ENCODE data around the gene SUGCT. TPM values are rescaled to one million over a fixed set of nuclear protein-coding genes. Genes with fewer than 3 reads are reported as not detected.

The SUGCT gene
- total RNA-seq, 1 donor from 2014 or later: 3.1 TPM

GRCh38 chr7:40884241-40884640 lies 749.4 kb downstream of the SUGCT start:
- DNase-seq (ENCODE audit: extremely low read depth, low read depth, low spot score): no peak

- DNase-seq (ENCODE audit: extremely low read depth, low read depth, low spot score): no peak
Observed at GRCh38 chr7:40885503-40885902, 750.7 kb downstream of the SUGCT start.

GRCh38 chr7:40887099-40887498 lies 752.3 kb downstream of the SUGCT start:
- DNase-seq (ENCODE audit: extremely low read depth, low read depth, low spot score): no peak

GRCh38 chr7:40888499-40888898 lies 753.7 kb downstream of the SUGCT start:
- DNase-seq (ENCODE audit: extremely low read depth, low read depth, low spot score): no peak

GRCh38 chr7:40889099-40889498 lies 754.3 kb downstream of the SUGCT start:
- no peak for DNase-seq (ENCODE audit: extremely low read depth, low read depth, low spot score)

- DNase-seq (ENCODE audit: extremely low read depth, low read depth, low spot score): no peak
Observed at GRCh38 chr7:40889539-40889938, 754.7 kb downstream of the SUGCT start.

GRCh38 chr7:40890088-40890692 lies 755.4 kb downstream of the SUGCT start:
- DNase-seq (ENCODE audit: extremely low read depth, low read depth, low spot score): no peak

- DNase-seq (ENCODE audit: extremely low read depth, low read depth, low spot score): no peak
Observed at GRCh38 chr7:40891232-40891631, 756.4 kb downstream of the SUGCT start.

- DNase-seq (ENCODE audit: extremely low read depth, low read depth, low spot score): no peak
Observed at GRCh38 chr7:40899151-40899550, 764.3 kb downstream of the SUGCT start.

GRCh38 chr7:40899636-40900507 lies 765.1 kb downstream of the SUGCT start:
- DNase-seq (ENCODE audit: extremely low read depth, low read depth, low spot score): no peak

GRCh38 chr7:40903872-40904271 lies 769.1 kb downstream of the SUGCT start:
- no peak for DNase-seq (ENCODE audit: extremely low read depth, low read depth, low spot score)

- no peak for DNase-seq (ENCODE audit: extremely low read depth, low read depth, low spot score)
Observed at GRCh38 chr7:40907286-40907685, 772.5 kb downstream of the SUGCT start.

- no peak for DNase-seq (ENCODE audit: extremely low read depth, low read depth, low spot score)
Observed at GRCh38 chr7:40909346-40909980, 774.7 kb downstream of the SUGCT start.

Other genes with a start within 250 kb of the SUGCT start
- gene CDK13, start 184.7 kb upstream of the SUGCT start, total RNA-seq: 34.8 and 68.1 TPM in 2 replicates
- 47.2 and 53.0 TPM in 2 replicates for gene MPLKIP, start 383 bp upstream of the SUGCT start, total RNA-seq